Adrenal gland (tissue), 12 donors: ENCODE measurements around the gene TMUB2. TPM values are rescaled to one million over a fixed set of nuclear protein-coding genes. Genes with fewer than 3 reads are reported as not detected.

Source experiments
- DNase-seq, 7 donors: peaks; one replicate each; pipeline ENCODE4 v3.0.0-alpha.2; 2019 to 2020
- H3K27ac ChIP-seq, 5 donors: fragments of 200-600 bp; sonication (generic) in 4 of 5; 1 replicate in 3 of 5; 2 replicates in 2 of 5; pipeline versions ENCODE4 v1.5.1 to v1.8.0; 2016 to 2020; ENCODE audit warnings: mild to moderate bottlenecking in 1 of 5
- H3K27me3 ChIP-seq: fragments of 200-600 bp; 2 replicates; pipeline ENCODE4 v1.8.0; 2021
- H3K36me3 ChIP-seq, 2 donors: fragments of 200-600 bp; replicated peaks in 1 of 2; 1 replicate in 1 of 2; 2 replicates in 1 of 2; pipeline versions ENCODE4 v1.5.1 to v1.8.0; 2018 to 2022
- H3K4me1 ChIP-seq, 2 donors: fragments of 200-600 bp; replicated peaks in 1 of 2; 1 replicate in 1 of 2; 2 replicates in 1 of 2; pipeline versions ENCODE4 v1.5.1 to v1.8.0; 2018 to 2021
- H3K4me3 ChIP-seq, 4 donors: fragments of 200-600 bp; sonication (generic) in 3 of 4; one replicate each; pipeline ENCODE4 v1.5.1; 2016 to 2018
- H3K9me3 ChIP-seq, 3 donors: fragments of 200-600 bp; sonication (generic) in 1 of 3; replicated peaks in 1 of 3; 1 replicate in 2 of 3; 2 replicates in 1 of 3; pipeline versions ENCODE4 v1.5.1 to v1.8.0; 2016 to 2021
- POLR2A ChIP-seq, 2 donors: fragments of 450-650 bp; IDR thresholded peaks; one replicate each; pipeline ENCODE4 v1.6.1; 2017; ENCODE audit warnings: antibody characterized with exemption in 2 of 2, mild to moderate bottlenecking in 2 of 2, moderate library complexity in 1 of 2
- whole genome bisulfite sequencing, 4 donors: extraction: QIAGEN DNeasy Blood & Tissue Kit in 2 of 4; methylation state at CpG; one replicate each; pipeline versions ENCODE4 v1.1.5 to v1.1.7; 2013 to 2017; 5-methylcytosine and 5-hydroxymethylcytosine counted together
- intact Hi-C, 2 donors: fragments of 100-400 bp; cut with DNase I; formaldehyde crosslinking; loops; one replicate each; pipeline versions ENCODE4 v1.14.1 to v1.15.0; 2022 to 2023
- polyA plus RNA-seq, 3 donors: library from polyadenylated mRNA; stranded (reverse); fragments of 200-250 nt in 2 of 3; fragments of 350-450 nt in 1 of 3; fragmentation: Illumina TruSeq in 1 of 3; extraction: RNeasy Lipid Tissue Mini Kit (QIAGEN cat#74804) in 1 of 3; gene quantifications; one replicate each; pipeline ENCODE4 v1.2.3, GENCODE V29; 2013 to 2014
- total RNA-seq, 9 donors: library from RNA; depleted of rRNA in 4 of 9; stranded (reverse); fragments of >200 nt in 4 of 9; fragments of 120-200 nt in 1 of 9; fragmentation: NEBNext Ultra II Directional in 1 of 9; extraction: Animal tissue kit (Norgen Biotek cat#: 25700) in 1 of 9; gene quantifications; one replicate each; pipeline versions ENCODE4 v1.1.0 to v1.2.4, GENCODE V29; 2013 to 2023
- TF ChIP-seq, protein P1 (sequence below), 6 experiments: fragments of 450-650 bp in 4 of 6; fragments of 200-600 bp in 2 of 6; sonication (generic) in 1 of 6; IDR thresholded peaks; 1 replicate in 5 of 6; 2 replicates in 1 of 6; pipeline versions ENCODE4 v1.5.1 to v1.8.0; 2016 to 2021; ENCODE audit warnings: antibody characterized with exemption in 6 of 6, mild to moderate bottlenecking in 2 of 6, moderate library complexity in 1 of 6
- donor health status: healthy with polysubstance abuse.
- donor health status: Bipolar disorder and iron deficiency.
- donor health status: DM: yes; HTN: yes; CAD: no.
- donor health status: DM: no; HTN: no; CAD: no.
- donor health status: DM: no; HTN: no; CAD: no.
- donor health status: DM: yes; HTN: yes; CAD: no.

Gene TMUB2
- total and polyA plus RNA-seq, 12 donors, result 21.8 to 89.3 (median 40.3) TPM

DNA sequence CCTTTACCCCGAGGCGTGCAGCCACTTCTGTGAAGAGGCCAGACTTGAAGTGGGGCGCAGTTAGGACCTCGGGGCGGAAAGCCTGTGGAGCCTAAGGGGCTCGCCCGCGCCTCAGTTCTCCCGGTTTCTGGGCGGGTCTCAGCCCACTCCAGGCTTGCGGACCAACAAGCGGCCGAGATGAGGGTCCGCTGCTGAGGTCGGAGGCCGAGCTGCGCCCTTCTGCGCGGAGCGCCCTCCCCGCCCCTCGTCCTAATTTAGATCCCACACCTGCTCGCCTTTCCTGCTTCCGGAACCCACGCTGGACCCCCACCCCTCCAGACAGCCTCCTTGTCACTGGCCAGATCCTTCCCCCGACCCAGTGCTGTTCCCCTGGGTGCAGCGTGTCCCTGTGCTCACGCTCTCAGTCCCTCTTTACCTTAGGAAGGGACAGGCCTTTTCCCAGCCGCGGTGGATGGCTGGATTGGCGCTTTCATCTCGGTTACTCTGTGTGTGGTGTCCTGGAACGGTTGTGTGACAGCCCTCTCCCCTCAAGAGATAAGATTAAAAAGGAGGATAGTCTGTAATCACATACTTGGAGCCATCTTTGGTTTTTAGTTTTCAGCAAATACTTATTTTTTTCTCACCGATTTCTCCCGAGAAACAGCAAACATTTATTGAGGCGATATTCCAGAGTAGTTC lies 13.8 kb downstream of the TMUB2 start:
- WGBS, 4 donors, result 5 to 15% (median 7%) methylated on average over 14 to 36 of the region's 36 CpGs
- Histone ChIP-seq H3K27me3 (no peaks in the 10 kb centered on the region), H3K4me3 (peak overlapping the region in 3 of 4 donors; percentile 57 to 76 (median 65)), H3K4me1 (peaks cover 22 to 32% of the 10 kb centered on the region in 2 donors), H3K36me3 (peaks cover 0 to 17% of the 10 kb centered on the region in 2 donors), H3K27ac (peak overlapping the region; percentile 25 to 96 (median 89)), H3K9me3 (no peaks in the 10 kb centered on the region)
- intact Hi-C loops, result loop anchor here in 1 of 2 donors (10.0 kb wide), 1 partner anchor 324 kb away; no protein-coding TSS in a partner anchor
- TF ChIP-seq POLR2A (IDR thresholded peaks at IDR 0.05), result no peak
- TF ChIP-seq, protein P1, sequence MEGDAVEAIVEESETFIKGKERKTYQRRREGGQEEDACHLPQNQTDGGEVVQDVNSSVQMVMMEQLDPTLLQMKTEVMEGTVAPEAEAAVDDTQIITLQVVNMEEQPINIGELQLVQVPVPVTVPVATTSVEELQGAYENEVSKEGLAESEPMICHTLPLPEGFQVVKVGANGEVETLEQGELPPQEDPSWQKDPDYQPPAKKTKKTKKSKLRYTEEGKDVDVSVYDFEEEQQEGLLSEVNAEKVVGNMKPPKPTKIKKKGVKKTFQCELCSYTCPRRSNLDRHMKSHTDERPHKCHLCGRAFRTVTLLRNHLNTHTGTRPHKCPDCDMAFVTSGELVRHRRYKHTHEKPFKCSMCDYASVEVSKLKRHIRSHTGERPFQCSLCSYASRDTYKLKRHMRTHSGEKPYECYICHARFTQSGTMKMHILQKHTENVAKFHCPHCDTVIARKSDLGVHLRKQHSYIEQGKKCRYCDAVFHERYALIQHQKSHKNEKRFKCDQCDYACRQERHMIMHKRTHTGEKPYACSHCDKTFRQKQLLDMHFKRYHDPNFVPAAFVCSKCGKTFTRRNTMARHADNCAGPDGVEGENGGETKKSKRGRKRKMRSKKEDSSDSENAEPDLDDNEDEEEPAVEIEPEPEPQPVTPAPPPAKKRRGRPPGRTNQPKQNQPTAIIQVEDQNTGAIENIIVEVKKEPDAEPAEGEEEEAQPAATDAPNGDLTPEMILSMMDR (IDR thresholded peaks at IDR 0.05), result no peak
- DNase-seq, result peak in 2 of 7 donors; percentile 36 to 53

DNA sequence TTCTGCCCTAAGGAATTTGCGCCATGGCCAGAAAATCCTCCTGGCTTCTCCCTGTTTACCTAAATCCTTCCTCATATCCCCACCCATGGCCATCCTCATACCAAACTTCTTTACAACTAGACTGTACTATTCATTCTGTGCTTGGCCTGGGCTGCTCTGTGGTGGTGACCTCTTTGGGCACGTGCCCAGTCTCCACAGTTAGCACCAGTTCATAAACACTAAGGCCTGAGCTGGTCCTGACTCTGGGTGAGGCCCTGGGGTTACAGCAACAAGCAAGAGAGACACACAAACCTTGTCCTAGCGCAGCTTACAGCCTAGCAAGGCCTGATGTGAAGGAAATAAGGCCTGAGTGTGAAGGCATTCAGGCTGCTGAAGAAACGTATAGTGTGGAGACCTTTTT lies 16.0 kb downstream of the TMUB2 start:
- H3K27me3 ChIP-seq, result no peaks in the 10 kb centered on the region
- intact Hi-C loops, result loop anchor here in 1 of 2 donors (10.0 kb wide), 1 partner anchor 322 kb away; no protein-coding TSS in a partner anchor
- H3K27ac ChIP-seq, result peak overlapping the region in 1 of 5 donors; percentile 4
- no peak overlapping the region for H3K4me3 ChIP-seq
- no peaks in the 10 kb centered on the region for H3K9me3 ChIP-seq
- 77 to 86% (median 81%) methylated on average over 4 of the region's 4 CpGs for WGBS, 4 donors
- DNase-seq, result no peak
- peaks cover 0 to 15% of the 10 kb centered on the region in 2 donors for H3K36me3 ChIP-seq
- H3K4me1 ChIP-seq, result peaks cover 21 to 26% of the 10 kb centered on the region in 2 donors
- TF ChIP-seq, protein P1 (IDR thresholded peaks at IDR 0.05), result no peak
- TF ChIP-seq POLR2A (IDR thresholded peaks at IDR 0.05), result no peak

DNA sequence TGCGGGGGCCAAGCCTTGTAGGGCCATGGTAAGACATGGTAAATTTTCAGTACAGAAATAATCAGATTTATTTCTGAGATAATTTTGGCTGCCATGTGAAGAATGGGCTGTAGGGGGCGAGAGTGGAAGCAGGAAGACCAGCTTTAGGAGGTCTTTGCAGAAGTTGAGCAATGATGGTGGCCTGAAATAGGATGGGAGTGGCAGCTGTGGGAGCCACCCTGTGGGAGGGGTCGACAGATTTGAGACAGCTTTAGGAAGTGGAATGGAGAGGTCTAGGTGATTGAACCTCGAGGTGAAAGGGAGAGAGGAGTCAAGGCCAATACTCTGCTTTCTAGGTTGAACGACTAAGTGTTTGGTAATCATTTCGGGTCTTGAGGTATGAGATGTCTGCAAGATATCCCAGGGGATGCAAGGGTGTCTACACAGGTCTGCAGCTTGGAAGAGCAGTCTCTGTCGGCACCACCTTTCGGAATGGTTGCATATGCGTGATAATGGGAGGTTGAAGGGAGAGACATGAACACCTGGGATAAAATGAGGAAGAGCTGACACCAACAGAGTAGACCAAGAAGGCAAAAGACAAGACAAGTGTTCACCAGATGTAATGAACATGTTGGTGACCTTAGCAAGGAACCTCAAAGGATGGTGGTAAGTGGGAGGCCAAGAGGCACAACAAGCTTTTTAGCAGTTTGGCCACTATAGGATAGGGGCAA lies 17.1 kb downstream of the TMUB2 start:
- Histone ChIP-seq H3K36me3 (peaks cover 0 to 26% of the 10 kb centered on the region in 2 donors), H3K27me3 (no peaks in the 10 kb centered on the region), H3K9me3 (no peaks in the 10 kb centered on the region), H3K27ac (peak overlapping the region in 1 of 5 donors; percentile 17), H3K4me3 (no peak overlapping the region), H3K4me1 (peaks cover 11 to 20% of the 10 kb centered on the region in 2 donors)
- peak in 3 of 7 donors; percentile 31 to 73 (median 53) for DNase-seq
- WGBS, 4 donors, result 46 to 49% (median 48%) methylated on average over 9 of the region's 9 CpGs
- TF ChIP-seq, protein P1 (IDR thresholded peaks at IDR 0.05), result peak; percentile 31 to 64 (median 57)
- TF ChIP-seq POLR2A (IDR thresholded peaks at IDR 0.05), result no peak
- intact Hi-C loops, result loop anchor here in 1 of 2 donors (10.0 kb wide), 1 partner anchor 321 kb away; no protein-coding TSS in a partner anchor

DNA sequence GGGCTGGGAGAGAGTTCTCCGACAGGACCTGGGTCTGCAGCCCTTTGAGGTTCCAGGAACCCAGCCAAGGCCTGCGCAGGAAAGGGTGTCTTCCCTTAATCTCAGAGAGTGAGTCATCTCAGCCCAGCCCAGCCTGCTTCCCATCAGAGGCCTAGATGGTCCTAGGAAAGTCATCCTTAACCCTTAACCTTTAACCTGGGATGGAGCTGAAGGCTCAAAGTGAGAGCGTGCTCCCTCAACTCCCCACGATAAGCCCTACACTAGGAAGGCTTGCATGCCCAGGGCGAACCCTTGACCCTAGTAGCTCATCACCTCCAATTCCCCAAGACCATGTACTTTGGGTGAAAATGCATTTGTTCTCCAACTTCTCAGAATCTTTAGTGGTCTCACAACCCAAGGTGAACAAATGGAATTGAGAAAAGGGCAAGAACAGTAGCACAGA lies 17.7 kb downstream of the TMUB2 start:
- peaks cover 0 to 32% of the 10 kb centered on the region in 2 donors for H3K36me3 ChIP-seq
- H3K4me1 ChIP-seq, result peaks cover 11 to 20% of the 10 kb centered on the region in 2 donors
- H3K27me3 ChIP-seq, result no peaks in the 10 kb centered on the region
- peak in 5 of 7 donors; percentile 60 to 71 (median 70) for DNase-seq
- H3K27ac ChIP-seq, result peak overlapping the region in 1 of 5 donors; percentile 17
- 34 to 50% (median 42%) methylated on average over 4 to 5 of the region's 5 CpGs for WGBS, 4 donors
- no peaks in the 10 kb centered on the region for H3K9me3 ChIP-seq
- H3K4me3 ChIP-seq, result no peak overlapping the region
- no peak for TF ChIP-seq POLR2A (IDR thresholded peaks at IDR 0.05)
- TF ChIP-seq, protein P1 (IDR thresholded peaks at IDR 0.05), result no peak
- intact Hi-C loops, result loop anchor here in 1 of 2 donors (10.0 kb wide), 1 partner anchor 320 kb away; no protein-coding TSS in a partner anchor
